Mesenchymal stem cell (in vitro differentiated cells and primary cell): ENCODE data around the gene RRAS.

Experiments used
- DNase-seq: peaks from one replicate; pipeline ENCODE4 v3.0.0-alpha.2; 2013
- H2AFZ ChIP-seq: one replicate; pipeline ENCODE4 v1.6.1; 2013; ENCODE audit warnings: low read depth, mild to moderate bottlenecking, control low read depth, inconsistent platforms, low read length, moderate library complexity
- H2AK5ac ChIP-seq: 2 replicates; pipeline ENCODE4 v1.6.1; 2013; ENCODE audit warnings: low read length, moderate library complexity, mild to moderate bottlenecking, inconsistent platforms; ENCODE audit not compliant: severe bottlenecking
- H2BK120ac ChIP-seq: one replicate; pipeline ENCODE4 v1.6.1; 2013; ENCODE audit warnings: low read depth, mild to moderate bottlenecking, inconsistent platforms, low read length, moderate library complexity
- H2BK12ac ChIP-seq, 2 experiments: one replicate each; pipeline ENCODE4 v1.6.1; 2013; ENCODE audit warnings: inconsistent platforms in 2 of 2, low read length in 2 of 2, mild to moderate bottlenecking in 2 of 2, moderate library complexity in 2 of 2, control low read depth in 1 of 2
- H2BK15ac ChIP-seq: one replicate; pipeline ENCODE4 v1.6.1; 2013; ENCODE audit warnings: mild to moderate bottlenecking, low read depth, inconsistent platforms; ENCODE audit not compliant: poor library complexity, severe bottlenecking
- H2BK5ac ChIP-seq: 2 replicates; pipeline ENCODE4 v1.6.1; 2013; ENCODE audit warnings: low read depth, mild to moderate bottlenecking, low read length, control low read depth, inconsistent platforms; ENCODE audit not compliant: poor library complexity, severe bottlenecking
- H3K14ac ChIP-seq, 2 experiments: one replicate each; pipeline ENCODE4 v1.6.1; 2013; ENCODE audit warnings: inconsistent platforms in 2 of 2, low read length in 2 of 2, control low read depth in 1 of 2, mild to moderate bottlenecking in 1 of 2, moderate library complexity in 1 of 2
- H3K18ac ChIP-seq, 2 experiments: one replicate each; pipeline ENCODE4 v1.6.1; 2013; ENCODE audit warnings: inconsistent platforms in 2 of 2, low read length in 2 of 2, control low read depth in 1 of 2, low read depth in 1 of 2, mild to moderate bottlenecking in 1 of 2
- H3K23ac ChIP-seq, 2 experiments: one replicate each; pipeline ENCODE4 v1.6.1; 2013; ENCODE audit warnings: inconsistent platforms in 2 of 2, low read length in 2 of 2, mild to moderate bottlenecking in 2 of 2, moderate library complexity in 2 of 2, control low read depth in 1 of 2
- H3K27ac ChIP-seq: 2 replicates; pipeline ENCODE4 v1.5.1; 2013; ENCODE audit warnings: mild to moderate bottlenecking, moderate library complexity, low read length, control low read depth, inconsistent platforms; ENCODE audit not compliant: poor library complexity, severe bottlenecking
- H3K27me3 ChIP-seq, 2 experiments: 2 replicates each; pipeline versions ENCODE4 v1.6.1 to v1.7.0; 2013; ENCODE audit warnings: low read length in 2 of 2, mild to moderate bottlenecking in 2 of 2, moderate library complexity in 2 of 2, control low read depth in 1 of 2, inconsistent platforms in 1 of 2; ENCODE audit not compliant: control insufficient read depth in 1 of 2, insufficient read depth in 1 of 2
- H3K36me3 ChIP-seq, 2 experiments: 2 replicates each; pipeline versions ENCODE4 v1.6.1 to v1.7.0; 2013; ENCODE audit warnings: low read length in 2 of 2, control low read depth in 1 of 2, inconsistent platforms in 1 of 2, low read depth in 1 of 2, mild to moderate bottlenecking in 1 of 2; ENCODE audit not compliant: insufficient read depth in 2 of 2, control insufficient read depth in 1 of 2
- H3K4ac ChIP-seq, 2 experiments: one replicate each; pipeline ENCODE4 v1.6.1; 2013; ENCODE audit warnings: inconsistent platforms in 2 of 2, low read length in 2 of 2, mild to moderate bottlenecking in 2 of 2, moderate library complexity in 2 of 2, control low read depth in 1 of 2, low read depth in 1 of 2
- H3K4me1 ChIP-seq: 2 replicates; pipeline ENCODE4 v1.6.1; 2013; ENCODE audit warnings: low read depth, low read length, control low read depth; ENCODE audit not compliant: control insufficient read depth, insufficient read depth
- H3K4me2 ChIP-seq: 2 replicates; pipeline ENCODE4 v1.6.1; 2013; ENCODE audit warnings: low read length, mild to moderate bottlenecking, inconsistent platforms; ENCODE audit not compliant: poor library complexity, severe bottlenecking
- H3K4me3 ChIP-seq, 2 experiments: 2 replicates each; pipeline versions ENCODE4 v1.5.1 to v1.7.0; 2013; ENCODE audit warnings: low read length in 2 of 2, mild to moderate bottlenecking in 2 of 2, control low read depth in 1 of 2, low read depth in 1 of 2; ENCODE audit not compliant: insufficient read depth in 1 of 2
- H3K79me1 ChIP-seq: replicated peaks from 2 replicates; pipeline ENCODE4 v1.6.1; 2013; ENCODE audit warnings: mild to moderate bottlenecking, control low read depth, low read length, inconsistent platforms; ENCODE audit not compliant: poor library complexity, severe bottlenecking
- H3K9ac ChIP-seq: 2 replicates; pipeline ENCODE4 v1.7.0; 2013; ENCODE audit warnings: mild to moderate bottlenecking, low read length, moderate library complexity
- H3K9me3 ChIP-seq: 2 replicates; pipeline ENCODE4 v1.7.0; 2013; ENCODE audit warnings: mild to moderate bottlenecking, low read length; ENCODE audit not compliant: control insufficient read depth
- H4K8ac ChIP-seq: one replicate; pipeline ENCODE4 v1.6.1; 2013; ENCODE audit warnings: inconsistent platforms, mild to moderate bottlenecking, low read length, moderate library complexity
- H4K91ac ChIP-seq: one replicate; pipeline ENCODE4 v1.6.1; 2013; ENCODE audit warnings: mild to moderate bottlenecking, low read length, inconsistent platforms
- WGBS: methylation state at CpG from one replicate; pipeline ENCODE4 v1.1.7; 2013; ENCODE audit warnings: mixed read lengths; 5-methylcytosine and 5-hydroxymethylcytosine counted together

The RRAS gene

GRCh38 chr19:49655570-49656455, 15.9 kb upstream of the RRAS start:
- no peak overlapping the region for H2BK120ac ChIP-seq
- no peak overlapping the region for H3K9ac ChIP-seq
- H3K27ac ChIP-seq, result no peak overlapping the region
- no peak for DNase-seq
- H2AK5ac ChIP-seq, result no peak overlapping the region
- no peak overlapping the region for H2BK5ac ChIP-seq
- peaks cover 81 to 100% of the 10 kb centered on the region in 2 experiments for H3K36me3 ChIP-seq
- H3K4me1 ChIP-seq, result peaks cover 7% of the 10 kb centered on the region
- H2AFZ ChIP-seq, result no peak overlapping the region
- H2BK15ac ChIP-seq, result no peak overlapping the region
- H3K4me3 ChIP-seq, result no peak overlapping the region
- H2BK12ac ChIP-seq, result no peak overlapping the region
- no peaks in the 10 kb centered on the region for H3K9me3 ChIP-seq
- WGBS, result 95% methylated on average over 23 of the region's 23 CpGs
- peaks cover 65% of the 10 kb centered on the region for H3K79me1 ChIP-seq
- no peak overlapping the region for H3K4ac ChIP-seq
- no peak overlapping the region for H3K4me2 ChIP-seq
- H4K8ac ChIP-seq, result no peak overlapping the region
- H3K18ac ChIP-seq, result no peak overlapping the region
- H3K23ac ChIP-seq, result no peak overlapping the region
- no peak overlapping the region for H3K14ac ChIP-seq
- H4K91ac ChIP-seq, result no peak overlapping the region
- H3K27me3 ChIP-seq, result no peaks in the 10 kb centered on the region

- H3K9me3 ChIP-seq, result no peaks in the 10 kb centered on the region
- H2BK120ac ChIP-seq, result no peak overlapping the region
- no peak overlapping the region for H3K14ac ChIP-seq
- WGBS, result over 99% methylated on average over 10 of the region's 10 CpGs
- H3K9ac ChIP-seq, result no peak overlapping the region
- no peak overlapping the region for H3K18ac ChIP-seq
- H3K27me3 ChIP-seq, result no peaks in the 10 kb centered on the region
- H2AFZ ChIP-seq, result no peak overlapping the region
- no peak overlapping the region for H3K4me3 ChIP-seq
- no peak overlapping the region for H2AK5ac ChIP-seq
- no peak overlapping the region for H3K27ac ChIP-seq
- peaks cover 4% of the 10 kb centered on the region for H3K4me1 ChIP-seq
- no peak for DNase-seq
- peaks cover 64% of the 10 kb centered on the region for H3K79me1 ChIP-seq
- no peak overlapping the region for H2BK12ac ChIP-seq
- H2BK15ac ChIP-seq, result no peak overlapping the region
- no peak overlapping the region for H3K4me2 ChIP-seq
- no peak overlapping the region for H4K8ac ChIP-seq
- H3K4ac ChIP-seq, result no peak overlapping the region
- H3K36me3 ChIP-seq, result peaks cover 77 to 100% of the 10 kb centered on the region in 2 experiments
- H2BK5ac ChIP-seq, result no peak overlapping the region
- H4K91ac ChIP-seq, result no peak overlapping the region
- H3K23ac ChIP-seq, result no peak overlapping the region
Measured at GRCh38 chr19:49654581-49654980, 14.6 kb upstream of the RRAS start.

GRCh38 chr19:49653466-49653806, 13.5 kb upstream of the RRAS start:
- no peak overlapping the region for H4K91ac ChIP-seq

GRCh38 chr19:49652551-49653465, 12.9 kb upstream of the RRAS start:
- Histone ChIP-seq H3K9me3 (no peaks in the 10 kb centered on the region), H3K18ac (no peak overlapping the region), H3K4me1 (peaks cover 4% of the 10 kb centered on the region), H4K8ac (peak overlapping the region; percentile 32), H3K9ac (no peak overlapping the region), H2BK15ac (no peak overlapping the region), H3K23ac (no peak overlapping the region), H2AFZ (no peak overlapping the region), H3K27me3 (no peaks in the 10 kb centered on the region), H2BK120ac (no peak overlapping the region), H2AK5ac (no peak overlapping the region), H4K91ac (no peak overlapping the region), H3K4me3 (no peak overlapping the region), H3K36me3 (peaks cover 70 to 91% of the 10 kb centered on the region in 2 experiments), H3K4me2 (no peak overlapping the region), H3K79me1 (peaks cover 49% of the 10 kb centered on the region), H2BK5ac (no peak overlapping the region), H3K14ac (no peak overlapping the region), H3K4ac (no peak overlapping the region), H2BK12ac (no peak overlapping the region), H3K27ac (no peak overlapping the region)
- WGBS, result over 99% methylated on average over 56 of the region's 58 CpGs
- DNase-seq, result no peak

More at GRCh38 chr19:49653466-49653806, 13.5 kb upstream of the RRAS start:
- Histone ChIP-seq H2AK5ac (no peak overlapping the region), H3K9ac (no peak overlapping the region), H3K27ac (no peak overlapping the region), H3K9me3 (no peaks in the 10 kb centered on the region), H3K4me2 (no peak overlapping the region), H2BK12ac (no peak overlapping the region), H3K79me1 (peaks cover 53% of the 10 kb centered on the region), H3K36me3 (peaks cover 74 to 94% of the 10 kb centered on the region in 2 experiments), H3K4ac (no peak overlapping the region), H2BK5ac (no peak overlapping the region), H3K4me1 (peaks cover 4% of the 10 kb centered on the region), H2BK15ac (no peak overlapping the region), H4K8ac (peak overlapping the region; percentile 13), H3K14ac (no peak overlapping the region), H3K18ac (no peak overlapping the region), H3K4me3 (no peak overlapping the region), H2AFZ (no peak overlapping the region), H3K23ac (no peak overlapping the region), H2BK120ac (no peak overlapping the region), H3K27me3 (no peaks in the 10 kb centered on the region)
- no peak for DNase-seq
- 98% methylated on average over 13 of the region's 13 CpGs for WGBS
